ENCODE results near the gene DMXL1. TPM values are rescaled to one million over a fixed set of nuclear protein-coding genes. Genes with fewer than 3 reads are reported as not detected.

The DMXL1 gene
- total and polyA plus RNA-seq, 4 donors, result 4.3 to 38.1 (median 25.1) TPM

GRCh38 chr5:119293516-119293829 lies 222.6 kb downstream of the DMXL1 start:
- Histone ChIP-seq H3K9me3 (ENCODE audit: control insufficient read depth in 4 of 4, low read length in 3 of 4) (no peaks in the 10 kb centered on the region), H3K36me3 (ENCODE audit: control insufficient read depth in 4 of 4, insufficient read depth in 3 of 4, low read depth in 1 of 4, low read length in 3 of 4) (no peaks in the 10 kb centered on the region), H3K9ac (ENCODE audit: low read depth in 1 of 2, low read length in 2 of 2) (no peak overlapping the region), H3K4me3 (ENCODE audit: low read depth in 1 of 3, low read length in 3 of 3) (no peak overlapping the region), H3K27ac (ENCODE audit: low read depth in 1 of 2, low read length in 2 of 2) (no peak overlapping the region), H3K27me3 (ENCODE audit: control insufficient read depth in 4 of 4, insufficient read depth in 4 of 4, low read length in 3 of 4) (no peaks in the 10 kb centered on the region), H3K4me1 (ENCODE audit: control insufficient read depth in 4 of 4, insufficient read depth in 4 of 4, low read length in 3 of 4) (no peaks in the 10 kb centered on the region)
- TF ChIP-seq ATF3 (IDR thresholded peaks at IDR 0.05), result no peak
- no peak for TF ChIP-seq FOXA1 (IDR thresholded peaks at IDR 0.05)
- no peak for TF ChIP-seq TAF1 (conservative IDR thresholded peaks at IDR 0.05)
- no peak for TF ChIP-seq FOXA2 (IDR thresholded peaks at IDR 0.05)
- no peak for TF ChIP-seq MAX (IDR thresholded peaks at IDR 0.05)
- TF ChIP-seq ZBTB33 (IDR thresholded peaks at IDR 0.05), result no peak
- TF ChIP-seq YY1 (IDR thresholded peaks at IDR 0.05), result no peak
- TF ChIP-seq REST (IDR thresholded peaks at IDR 0.05), result no peak
- TF ChIP-seq HNF4G (IDR thresholded peaks at IDR 0.05), result no peak
- TF ChIP-seq RAD21 (IDR thresholded peaks at IDR 0.05), result no peak
- TF ChIP-seq NR2F2 (IDR thresholded peaks at IDR 0.05), result no peak
- no peak for TF ChIP-seq CTCF (IDR thresholded peaks at IDR 0.05; ENCODE audit: low read depth, low read length, missing input control)
- TF ChIP-seq SP1 (IDR thresholded peaks at IDR 0.05), result no peak
- no peak for TF ChIP-seq EGR1 (IDR thresholded peaks at IDR 0.05; ENCODE audit: low read depth in 2 of 2)
- no peak for TF ChIP-seq GABPA (IDR thresholded peaks at IDR 0.05 in 1 of 2, conservative IDR thresholded peaks at IDR 0.05 in 1 of 2)
- no peak for TF ChIP-seq RXRA (IDR thresholded peaks at IDR 0.05)
- no peak for TF ChIP-seq JUND (IDR thresholded peaks at IDR 0.05)
- no peak for TF ChIP-seq HNF4A (conservative IDR thresholded peaks at IDR 0.05)
- 90% methylated on average over 2 of the region's 2 CpGs for WGBS
- no peak for DNase-seq (ENCODE audit: low spot score)

Small RNA genes within 50 kb of the gene (small RNA-seq; reads per million reads assigned to genes)
- gene LAMTOR3P2 (not detected), gene MIR5706 (not detected), gene RNU6-701P (not detected)

Other genes starting within 250 kb of the DMXL1 start
- 10 to 100 TPM in 1 of 2 donors, 1 to 10 TPM in 1; 5.6 to 10.7 TPM for gene DTWD2, start 82.5 kb upstream of the DMXL1 start, total RNA-seq
- 1 to 10 TPM; 2.3 to 3.0 TPM for gene DTWD2, start 82.5 kb upstream of the DMXL1 start, polyA plus RNA-seq

Measured in liver (tissue), 10 donors.